D721Med (cell line): ENCODE results near the gene HOXA9.
A peak's percentile ranks its signal among the peaks of the same experiment; 100 is the strongest.

ENCODE experiments used
- DNase-seq: peaks from one replicate; pipeline ENCODE4 v3.0.0; 2011; ENCODE audit warnings: low spot score; ENCODE audit not compliant: insufficient read length
- FAIRE-seq: peaks from 2 replicates; lab custom pipeline; 2011; peaks lifted over from hg19 to GRCh38; lab: Jason Lieb, UNC
- CTCF ChIP-seq: IDR thresholded peaks from 2 replicates; pipeline ENCODE4 v1.5.1; 2012; ENCODE audit warnings: mild to moderate bottlenecking, control low read depth; ENCODE audit not compliant: insufficient read depth; ENCODE audit errors: missing control alignments

Gene HOXA9

GRCh38 chr7:27199849-27200760 is 34.8 kb upstream of the HOXA9 start, which contains the start of gene HOXA13:
Gene HOXA13 (minus strand): TSS chr7:27200091. CDS start chr7:27200077, 14 bp downstream.
- FAIRE-seq = no peak
- no peak for DNase-seq
- no peak for TF ChIP-seq CTCF

- TF ChIP-seq CTCF = no peak
- DNase-seq (no peak), FAIRE-seq (no peak)
Observed at GRCh38 chr7:27198871-27199801, 33.8 kb upstream of the HOXA9 start.

DNA sequence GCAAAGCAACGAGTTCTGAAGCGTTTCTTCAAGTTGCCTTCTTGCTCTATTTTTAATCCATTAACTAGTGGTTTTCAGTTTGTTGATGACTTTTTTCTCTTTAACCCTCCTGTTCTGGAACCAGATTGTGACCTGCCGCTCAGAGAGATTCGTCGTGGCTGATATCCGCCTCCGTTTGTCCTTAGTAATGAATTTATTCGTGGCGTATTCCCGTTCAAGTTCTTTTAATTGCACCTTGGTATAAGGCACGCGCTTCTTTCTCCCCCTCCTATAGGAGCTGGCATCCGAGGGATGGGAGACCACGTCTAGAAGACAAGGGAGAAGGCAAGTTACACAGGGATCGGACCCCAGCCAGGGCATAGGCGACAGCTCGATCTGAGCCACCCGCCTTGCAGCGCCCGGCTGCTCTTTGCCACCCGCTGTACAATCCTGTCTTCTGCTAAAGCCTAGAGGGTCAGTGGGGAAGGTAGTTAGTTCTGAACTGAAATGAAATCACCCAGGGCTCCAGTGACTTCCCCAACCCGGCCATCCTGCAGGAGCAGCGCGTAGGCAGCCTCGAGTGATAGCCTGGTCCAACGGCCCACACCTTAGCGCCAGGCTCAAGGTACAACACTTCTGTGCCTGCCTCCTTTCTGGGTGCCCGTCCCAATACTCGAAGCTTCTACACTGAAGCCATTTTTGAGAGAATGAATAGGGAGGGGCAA is 33.0 kb upstream of the HOXA9 start:
- FAIRE-seq (no peak), DNase-seq (no peak)
- TF ChIP-seq CTCF = no peak

GRCh38 chr7:27197137-27198042 is 32.1 kb upstream of the HOXA9 start:
- TF ChIP-seq CTCF = no peak
- no peak for DNase-seq
- FAIRE-seq = peak; percentile 77

DNA sequence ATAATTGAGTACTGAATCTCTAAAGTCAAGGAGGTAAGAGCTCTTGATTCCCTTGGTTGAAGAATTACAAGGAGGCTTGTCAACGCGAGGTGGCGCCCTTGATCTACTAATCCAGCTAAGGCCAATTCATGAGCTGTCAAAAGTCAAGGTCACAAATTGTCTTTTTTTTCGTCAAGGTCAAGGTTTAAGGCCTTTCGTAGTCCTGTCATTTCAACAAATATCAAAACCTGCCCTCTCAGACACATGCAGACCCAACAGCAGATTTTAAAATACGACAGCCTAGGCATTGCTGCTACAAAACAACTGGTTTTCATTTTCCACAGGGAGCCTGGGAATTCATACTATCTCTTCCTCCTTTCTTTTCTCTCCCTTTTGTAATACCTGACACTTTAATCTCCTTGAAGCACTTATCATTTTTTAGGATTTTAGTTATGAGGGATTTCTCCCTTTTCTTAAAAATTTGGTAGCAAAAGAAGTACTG is 31.0 kb upstream of the HOXA9 start:
- DNase-seq (no peak), FAIRE-seq (peak; percentile 84)
- peak; percentile 91 for TF ChIP-seq CTCF
